Measurements from ENCODE around the gene MYH15.

The MYH15 gene

GRCh38 chr3:108468577-108468976 lies 41.8 kb downstream of the MYH15 start:
- DNase-seq: no peak

DNA sequence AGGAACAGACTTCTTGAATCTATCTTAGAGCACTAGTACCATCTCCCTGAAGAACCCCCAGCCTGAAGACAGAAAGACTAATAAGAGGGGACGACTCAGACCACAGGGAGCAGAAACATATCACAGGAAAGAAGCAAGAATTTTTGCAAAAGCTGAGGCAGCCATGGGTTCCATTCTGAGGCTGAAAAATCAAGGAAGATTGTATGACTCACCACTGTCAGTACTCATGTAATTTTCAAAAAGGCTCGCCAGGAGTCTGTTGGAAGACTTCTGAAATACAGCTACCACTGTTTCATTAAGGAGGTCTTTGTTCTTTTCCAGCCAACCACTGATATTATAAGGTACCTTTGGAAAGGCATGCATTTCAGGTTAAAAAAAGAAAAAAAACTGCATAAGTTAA lies 47.5 kb downstream of the MYH15 start:
- DNase-seq: no peak

DNA sequence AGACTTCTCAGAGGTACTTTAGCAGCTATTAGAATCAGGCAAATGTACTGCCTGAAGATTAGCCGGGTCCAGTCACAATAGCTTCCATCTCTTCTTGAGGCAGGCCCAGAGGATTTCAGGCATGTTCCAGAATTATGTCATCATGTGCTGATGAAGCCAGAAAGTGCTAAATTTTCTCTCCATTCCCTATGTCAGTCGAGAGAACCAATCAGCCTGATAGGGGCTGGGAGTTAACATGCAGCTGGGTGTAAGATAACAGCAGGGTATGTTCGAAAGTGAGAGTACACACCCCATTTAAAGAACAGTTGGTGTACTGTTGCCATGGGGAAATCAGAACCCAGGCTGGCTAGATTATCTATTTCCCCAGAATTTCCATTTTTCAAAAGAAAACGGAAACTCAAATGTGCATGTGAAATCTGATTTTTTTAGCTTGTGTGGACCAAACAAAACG lies 48.7 kb downstream of the MYH15 start:
- DNase-seq: no peak

- DNase-seq: no peak
Observed at GRCh38 chr3:108459225-108459624, 51.2 kb downstream of the MYH15 start.

DNA sequence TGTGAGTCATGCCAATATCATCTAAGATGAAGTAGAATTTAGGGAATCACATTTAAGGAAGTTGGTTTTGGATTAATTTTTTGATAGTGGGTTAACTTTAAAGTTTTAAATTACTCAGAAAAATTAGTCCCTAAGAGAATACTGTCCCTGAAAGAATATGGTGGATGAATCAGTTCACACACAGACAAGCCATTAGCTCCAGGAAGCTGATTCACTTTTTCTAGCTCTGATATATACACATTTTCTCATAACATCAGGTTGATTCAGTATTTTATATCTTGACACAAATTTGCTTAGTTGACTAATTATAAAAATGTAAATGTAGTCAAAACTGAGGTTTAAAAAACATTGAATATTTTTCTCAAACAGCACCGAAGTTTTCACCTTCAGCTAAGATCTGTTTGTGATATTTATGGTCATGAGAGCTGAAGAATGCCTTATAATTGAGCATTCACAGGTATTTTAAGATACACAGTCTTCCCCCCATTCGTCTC lies 55.1 kb downstream of the MYH15 start:
- no peak for DNase-seq

DNA sequence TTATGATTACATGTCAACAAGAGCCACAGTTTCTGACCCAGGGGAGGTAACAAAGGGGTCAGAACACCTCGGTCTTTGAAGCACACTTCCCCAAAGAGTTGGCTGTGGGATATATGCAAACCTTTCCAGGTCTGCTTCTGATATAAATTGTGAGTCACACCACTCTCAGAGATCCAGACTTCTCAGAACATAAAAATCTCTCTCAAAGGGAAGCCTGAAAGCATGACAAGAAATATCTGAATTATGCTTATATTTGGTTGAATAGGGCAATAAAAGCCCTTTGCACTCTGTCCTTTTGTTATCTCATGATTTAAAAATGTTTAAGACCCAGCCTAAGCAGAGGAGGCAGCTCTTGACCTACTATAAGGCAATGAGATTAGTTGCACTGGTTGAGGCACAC lies 56.8 kb downstream of the MYH15 start:
- no peak for DNase-seq

DNA sequence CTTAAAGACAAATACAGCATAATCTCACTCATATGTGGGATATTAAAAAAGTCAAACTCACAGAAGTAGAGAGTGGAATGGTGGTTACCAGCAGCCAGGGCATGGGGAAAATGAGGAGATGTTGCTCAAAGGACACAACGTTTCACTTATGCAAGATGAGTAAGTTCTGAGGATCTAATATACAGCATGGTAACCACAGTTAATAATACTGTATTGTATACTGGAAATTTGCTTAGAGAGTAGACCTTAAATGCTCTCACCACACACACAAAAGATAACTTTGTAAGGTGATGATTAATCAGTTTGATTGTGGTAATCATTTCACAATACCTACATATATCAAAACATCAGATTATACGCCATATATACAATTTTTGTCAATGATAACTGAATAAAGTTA lies 60.0 kb downstream of the MYH15 start:
- DNase-seq: no peak

DNA sequence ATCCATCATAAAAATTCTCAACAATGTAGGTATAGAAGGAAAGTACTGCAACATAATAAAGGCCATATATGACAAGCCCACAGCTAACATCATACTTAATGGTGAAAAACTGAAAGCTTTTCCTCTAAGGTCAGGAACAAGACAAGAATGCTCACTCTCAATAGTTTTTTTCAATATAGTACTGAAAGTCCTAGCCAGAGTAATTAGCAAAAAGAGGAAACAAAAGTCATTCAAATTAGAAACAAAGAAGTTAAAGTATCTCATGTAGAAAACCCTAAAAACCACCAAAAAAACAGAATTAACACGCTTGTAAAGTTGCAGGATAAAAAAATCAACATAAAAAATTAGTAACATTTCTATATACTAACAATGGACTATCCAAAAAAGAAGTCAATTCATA lies 61.8 kb downstream of the MYH15 start:
- DNase-seq: no peak

DNA sequence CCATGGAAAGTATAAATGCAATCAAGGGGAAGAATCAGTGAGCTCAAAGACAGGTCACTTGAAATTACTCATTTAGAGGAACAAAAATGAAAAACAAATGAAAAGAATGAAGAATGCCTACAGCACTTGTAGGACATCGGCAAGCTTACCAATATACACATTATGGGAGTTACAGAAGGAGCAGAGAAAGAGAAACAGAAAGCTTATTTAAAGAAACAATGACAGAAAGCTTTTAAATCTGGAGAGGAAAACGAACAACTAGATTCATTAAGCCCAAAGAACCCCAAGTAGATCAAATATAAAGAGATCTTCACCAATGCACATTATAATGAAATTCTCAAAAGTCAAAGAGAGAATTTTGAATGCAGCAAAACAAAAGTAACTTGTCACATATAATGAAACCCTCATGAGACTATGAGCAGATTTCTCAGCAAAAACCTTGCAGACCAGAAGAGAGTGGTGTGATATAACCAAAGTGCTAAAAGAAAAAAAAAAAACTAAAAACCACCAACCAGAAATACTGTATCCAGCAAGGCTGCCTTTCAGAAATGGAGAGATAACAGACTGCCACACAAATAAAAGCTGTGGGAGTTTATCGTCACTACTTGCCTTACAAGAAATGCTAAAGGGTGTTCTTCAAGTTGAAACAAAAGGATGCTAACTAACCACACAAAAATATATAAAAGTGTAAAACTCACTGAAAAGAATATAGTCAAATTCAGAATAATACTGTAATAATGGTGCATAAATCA lies 63.1 kb downstream of the MYH15 start:
- DNase-seq: no peak

DNA sequence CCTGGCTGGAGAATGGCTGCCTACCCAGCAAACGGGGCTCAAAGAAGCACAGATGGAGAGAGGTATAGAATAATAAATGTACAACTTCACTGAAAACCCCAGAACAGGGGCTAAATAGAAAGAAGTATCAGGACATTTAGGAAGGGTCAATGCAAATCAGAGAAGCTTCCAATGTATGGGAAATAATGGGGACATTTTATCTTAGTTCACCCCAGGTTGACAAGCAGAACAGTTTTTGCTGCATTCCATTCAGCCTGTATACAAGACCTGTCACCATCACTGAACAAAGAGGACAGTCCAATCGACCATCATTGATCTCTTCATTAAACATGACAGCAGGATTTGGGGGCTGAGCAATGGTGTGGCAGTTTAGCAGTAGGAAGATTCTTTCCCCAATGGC lies 68.1 kb downstream of the MYH15 start:
- no peak for DNase-seq

DNA sequence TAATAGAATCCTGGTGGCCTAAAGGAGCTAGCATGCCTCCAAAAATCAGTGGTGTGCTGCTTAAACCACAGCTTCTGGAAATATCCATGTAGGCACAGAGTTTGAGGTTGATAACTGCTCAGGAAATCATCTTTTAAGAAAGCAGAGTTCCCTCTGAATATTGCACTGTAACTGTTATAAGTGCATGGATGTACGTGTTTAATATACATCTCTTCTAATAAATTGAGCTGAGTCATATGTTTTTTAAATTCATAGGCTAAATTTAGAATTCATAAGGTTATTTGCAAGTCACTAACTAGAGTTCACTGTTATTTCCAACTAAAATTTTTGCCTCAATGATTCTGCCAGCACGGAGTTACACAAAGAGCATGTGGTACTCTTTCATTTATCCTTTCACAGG lies 68.9 kb downstream of the MYH15 start:
- DNase-seq: no peak

- no peak for DNase-seq
Observed at GRCh38 chr3:108441071-108441507, 69.3 kb downstream of the MYH15 start.

- no peak for DNase-seq
Observed at GRCh38 chr3:108438542-108438941, 71.9 kb downstream of the MYH15 start.

GRCh38 chr3:108437439-108437838 lies 73.0 kb downstream of the MYH15 start:
- DNase-seq: no peak

DNA sequence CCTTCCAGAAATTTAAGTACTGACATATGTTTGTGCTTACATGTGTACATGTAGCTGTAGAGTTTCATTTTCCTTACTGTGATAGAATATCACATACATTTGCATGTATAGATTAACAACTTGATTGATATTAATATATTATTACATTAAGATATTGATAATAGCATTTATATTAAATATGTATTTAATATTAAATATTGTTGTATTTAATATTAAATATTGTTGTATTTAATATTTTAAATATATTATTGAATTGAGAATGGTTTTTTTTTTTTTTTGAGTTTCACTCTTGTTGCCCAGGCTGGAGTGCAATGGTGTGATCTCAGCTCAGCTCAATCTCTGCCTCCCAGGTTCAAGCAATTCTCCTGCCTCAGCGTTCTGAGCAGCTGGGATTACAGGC lies 76.5 kb downstream of the MYH15 start:
- DNase-seq: no peak

DNA sequence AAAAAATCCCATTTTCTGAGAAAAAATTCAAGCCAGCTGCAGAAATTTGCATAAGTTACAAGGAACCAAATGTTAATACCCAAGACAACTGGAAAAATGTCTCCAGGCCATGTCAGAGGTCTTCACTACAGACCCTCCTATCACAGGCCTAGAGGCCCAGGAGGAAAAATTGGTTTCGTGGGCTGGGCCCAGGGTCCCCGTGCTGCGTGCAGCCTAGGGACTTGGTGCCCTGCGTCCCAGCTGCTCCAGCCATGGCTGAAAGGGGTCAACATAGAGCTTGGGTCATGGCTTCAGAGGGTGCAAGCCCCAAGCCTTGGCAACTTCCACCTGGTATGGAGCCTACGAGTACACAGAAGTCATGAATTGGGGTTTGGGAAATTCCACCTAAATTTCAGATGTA lies 78.0 kb downstream of the MYH15 start:
- DNase-seq: no peak

GRCh38 chr3:108430540-108430939 lies 79.9 kb downstream of the MYH15 start:
- DNase-seq: no peak

GRCh38 chr3:108428586-108428985 lies 81.8 kb downstream of the MYH15 start:
- no peak for DNase-seq

DNA sequence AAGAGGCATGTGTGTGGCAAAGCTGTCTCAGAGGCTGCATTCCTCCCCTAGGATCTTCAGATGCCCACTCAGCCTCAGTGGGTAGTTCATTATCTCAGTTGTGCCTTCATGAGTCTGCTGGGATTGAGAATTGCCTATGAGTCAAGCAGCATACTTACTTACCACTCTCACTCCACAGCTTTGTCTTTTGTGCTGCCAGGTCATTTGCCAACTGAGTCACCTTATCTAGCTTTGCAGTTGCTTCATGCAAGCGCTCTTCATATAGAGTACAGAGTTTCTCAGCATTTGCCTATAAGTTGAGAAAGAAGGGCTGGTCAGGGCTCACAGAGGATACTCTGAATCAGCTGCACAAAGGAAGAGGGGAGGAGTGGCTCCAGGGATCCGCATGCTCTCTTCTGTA lies 89.5 kb downstream of the MYH15 start:
- DNase-seq: no peak

- no peak for DNase-seq
Observed at GRCh38 chr3:108416111-108416869, 94.1 kb downstream of the MYH15 start.

GRCh38 chr3:108415661-108416060 lies 94.7 kb downstream of the MYH15 start:
- no peak for DNase-seq

DNA sequence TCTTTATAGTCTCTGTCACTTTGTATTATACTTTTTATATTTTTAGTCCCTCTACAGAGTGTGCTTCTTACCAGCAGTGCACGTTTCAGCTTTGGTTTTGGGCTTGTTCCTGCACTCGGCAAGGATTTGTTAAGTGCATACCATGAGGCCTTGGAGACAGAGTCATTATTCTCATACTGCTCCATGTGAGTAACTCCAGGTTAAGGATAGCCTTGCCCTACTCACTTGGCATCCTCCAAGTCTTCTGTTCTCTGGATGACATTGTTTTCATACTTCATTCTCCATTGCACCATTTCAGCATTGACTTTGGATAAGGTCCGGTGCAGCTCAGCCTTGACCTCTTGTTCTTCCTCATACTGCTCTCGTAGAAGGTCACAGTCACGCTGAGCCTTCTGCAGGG lies 96.4 kb downstream of the MYH15 start:
- DNase-seq: no peak

DNA sequence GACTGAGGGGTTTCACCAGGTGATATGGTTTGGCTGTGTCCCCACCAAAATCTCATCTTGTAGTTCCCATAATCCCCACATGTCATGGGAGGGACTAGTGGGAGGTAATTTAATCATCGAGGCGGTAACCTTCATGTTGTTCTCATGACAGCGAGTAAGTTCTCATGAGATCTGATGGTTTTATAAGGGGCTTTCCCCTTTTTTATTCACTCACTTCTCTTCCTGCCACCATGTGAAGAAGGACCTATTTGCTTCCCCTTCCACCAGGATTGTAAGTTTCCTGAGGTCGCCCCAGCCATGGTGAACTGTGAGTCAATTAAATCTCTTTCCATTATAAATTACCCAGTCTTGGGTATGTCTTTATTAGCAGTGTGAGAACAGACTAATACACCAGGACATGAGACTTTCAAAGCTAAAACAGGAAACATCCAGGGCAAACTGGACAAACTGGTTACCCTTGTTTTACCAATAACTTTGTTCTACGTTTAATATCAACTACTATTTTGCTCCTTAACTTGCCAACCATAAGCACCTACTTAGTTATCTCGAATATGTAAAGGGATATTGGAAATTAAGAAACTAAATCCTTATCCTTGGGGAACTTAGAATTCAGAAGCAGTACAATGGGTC lies 98.2 kb downstream of the MYH15 start:
- no peak for DNase-seq

DNA sequence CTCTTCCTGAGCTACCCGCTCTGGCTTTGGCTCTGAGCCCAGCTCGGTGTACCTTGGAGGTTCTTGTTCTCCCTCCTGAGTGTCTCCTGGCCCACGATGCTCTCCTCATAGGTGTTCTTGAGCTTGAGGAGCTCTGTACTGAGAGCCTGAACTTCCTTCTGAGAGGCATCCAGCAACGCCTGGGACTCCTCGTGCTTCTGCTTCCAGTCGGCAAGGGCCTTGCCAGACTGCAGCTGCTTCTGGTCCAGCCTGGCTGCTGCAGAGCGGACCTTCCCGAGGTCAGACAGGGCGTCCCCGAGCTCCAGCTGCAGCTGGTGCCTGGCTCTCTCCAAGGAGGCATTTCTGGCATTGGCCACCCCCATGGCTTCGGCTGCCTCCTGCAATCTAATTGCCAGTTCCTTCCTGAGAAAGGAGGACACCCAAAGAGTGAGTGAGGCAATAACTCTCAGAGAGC lies 99.8 kb downstream of the MYH15 start:
- no peak for DNase-seq
